Effector memory CD8-positive, alpha-beta T cell (primary cell): Measurements from ENCODE around the gene LAMA2.

Source experiments
- ATAC-seq: fragments of 150-1000 bp; cut with Tn5 transposase; replicated peaks from 2 replicates; pipeline ENCODE4 v1.10.0; 2021; ENCODE audit warnings: mild to moderate bottlenecking, moderate library complexity
- DNase-seq, 3 experiments: peaks; one replicate each; pipeline ENCODE4 v3.0.0; 2021
- H3K27ac Mint-ChIP-seq, 2 donors: one replicate each; pipeline ENCODE4 v1.8.0; 2022; ENCODE audit warnings: mild to moderate bottlenecking in 2 of 2, mixed read lengths in 2 of 2, moderate library complexity in 2 of 2
- H3K27me3 Mint-ChIP-seq, 2 donors: one replicate each; pipeline ENCODE4 v1.8.0; 2022; ENCODE audit warnings: mixed read lengths in 2 of 2
- H3K36me3 Mint-ChIP-seq: one replicate; pipeline ENCODE4 v1.8.0; 2022; ENCODE audit warnings: mild to moderate bottlenecking, moderate library complexity, mixed read lengths; ENCODE audit not compliant: insufficient read depth
- H3K4me1 Mint-ChIP-seq, 2 donors: one replicate each; pipeline ENCODE4 v1.8.0; 2022; ENCODE audit warnings: low read depth in 2 of 2, mixed read lengths in 2 of 2
- H3K4me3 Mint-ChIP-seq, 2 donors: one replicate each; pipeline ENCODE4 v1.8.0; 2022; ENCODE audit warnings: mild to moderate bottlenecking in 2 of 2, mixed read lengths in 2 of 2, moderate library complexity in 2 of 2
- H3K9me3 Mint-ChIP-seq, 2 donors: one replicate each; pipeline ENCODE4 v1.8.0; 2022; ENCODE audit warnings: mixed read lengths in 2 of 2

Gene LAMA2

GRCh38 chr6:129252377-129253071 lies 369.6 kb downstream of the LAMA2 start:
- DNase-seq = no peak
- peaks cover 20 to 49% of the 10 kb centered on the region in 2 donors for H3K27me3 Mint-ChIP-seq
- no peaks in the 10 kb centered on the region for H3K9me3 Mint-ChIP-seq

GRCh38 chr6:129253242-129253641 lies 370.3 kb downstream of the LAMA2 start:
- Mint-ChIP-seq H3K36me3 (no peaks in the 10 kb centered on the region), H3K9me3 (no peaks in the 10 kb centered on the region), H3K27me3 (peaks cover 20 to 49% of the 10 kb centered on the region in 2 donors), H3K4me1 (peaks cover 0 to 1% of the 10 kb centered on the region in 2 donors), H3K27ac (no peak overlapping the region), H3K4me3 (no peak overlapping the region)
- DNase-seq (no peak), ATAC-seq (no peak)

More at GRCh38 chr6:129252377-129253071, 369.6 kb downstream of the LAMA2 start:
- no peak overlapping the region for H3K27ac Mint-ChIP-seq
- no peaks in the 10 kb centered on the region for H3K36me3 Mint-ChIP-seq
- no peak for ATAC-seq
- H3K4me3 Mint-ChIP-seq = no peak overlapping the region
- peaks cover 0 to 1% of the 10 kb centered on the region in 2 donors for H3K4me1 Mint-ChIP-seq

GRCh38 chr6:129253727-129254126 lies 370.8 kb downstream of the LAMA2 start:
- Mint-ChIP-seq H3K27me3 (peaks cover 20 to 49% of the 10 kb centered on the region in 2 donors), H3K9me3 (no peaks in the 10 kb centered on the region), H3K36me3 (no peaks in the 10 kb centered on the region), H3K4me1 (peaks cover 0 to 1% of the 10 kb centered on the region in 2 donors), H3K4me3 (no peak overlapping the region), H3K27ac (no peak overlapping the region)
- DNase-seq = no peak
- no peak for ATAC-seq

GRCh38 chr6:129257196-129257595 lies 374.3 kb downstream of the LAMA2 start:
- no peak overlapping the region for H3K27ac Mint-ChIP-seq
- peaks cover 10 to 31% of the 10 kb centered on the region in 2 donors for H3K27me3 Mint-ChIP-seq
- ATAC-seq = no peak

GRCh38 chr6:129262661-129263060 lies 379.7 kb downstream of the LAMA2 start:
- H3K36me3 Mint-ChIP-seq = no peaks in the 10 kb centered on the region
- no peaks in the 10 kb centered on the region for H3K27me3 Mint-ChIP-seq
- no peak for ATAC-seq
- no peak overlapping the region for H3K4me3 Mint-ChIP-seq
- H3K9me3 Mint-ChIP-seq = no peaks in the 10 kb centered on the region
- no peaks in the 10 kb centered on the region for H3K4me1 Mint-ChIP-seq
- no peak overlapping the region for H3K27ac Mint-ChIP-seq
- no peak for DNase-seq

More at GRCh38 chr6:129257196-129257595, 374.3 kb downstream of the LAMA2 start:
- no peaks in the 10 kb centered on the region for H3K9me3 Mint-ChIP-seq
- no peaks in the 10 kb centered on the region for H3K4me1 Mint-ChIP-seq
- no peaks in the 10 kb centered on the region for H3K36me3 Mint-ChIP-seq
- no peak overlapping the region for H3K4me3 Mint-ChIP-seq
- DNase-seq = no peak

- Mint-ChIP-seq H3K4me3 (no peak overlapping the region), H3K27ac (no peak overlapping the region), H3K36me3 (no peaks in the 10 kb centered on the region), H3K9me3 (no peaks in the 10 kb centered on the region), H3K4me1 (no peaks in the 10 kb centered on the region), H3K27me3 (no peaks in the 10 kb centered on the region)
- ATAC-seq (no peak), DNase-seq (no peak)
Measured at GRCh38 chr6:129263176-129263575, 380.2 kb downstream of the LAMA2 start.

- Mint-ChIP-seq H3K4me3 (no peak overlapping the region), H3K9me3 (no peaks in the 10 kb centered on the region), H3K27me3 (no peaks in the 10 kb centered on the region), H3K4me1 (no peaks in the 10 kb centered on the region), H3K36me3 (no peaks in the 10 kb centered on the region), H3K27ac (no peak overlapping the region)
- ATAC-seq = no peak
- DNase-seq = no peak
Measured at GRCh38 chr6:129264480-129265045, 381.6 kb downstream of the LAMA2 start.

- H3K9me3 Mint-ChIP-seq = no peaks in the 10 kb centered on the region
- H3K4me1 Mint-ChIP-seq = no peaks in the 10 kb centered on the region
- no peak overlapping the region for H3K27ac Mint-ChIP-seq
- H3K27me3 Mint-ChIP-seq = no peaks in the 10 kb centered on the region
- no peak overlapping the region for H3K4me3 Mint-ChIP-seq
- no peaks in the 10 kb centered on the region for H3K36me3 Mint-ChIP-seq
- ATAC-seq = no peak
- DNase-seq = no peak
Measured at GRCh38 chr6:129267028-129267427, 384.1 kb downstream of the LAMA2 start.

- Mint-ChIP-seq H3K27ac (no peak overlapping the region), H3K4me1 (no peaks in the 10 kb centered on the region), H3K9me3 (no peaks in the 10 kb centered on the region), H3K36me3 (no peaks in the 10 kb centered on the region), H3K4me3 (no peak overlapping the region), H3K27me3 (no peaks in the 10 kb centered on the region)
- DNase-seq (no peak), ATAC-seq (no peak)
Measured at GRCh38 chr6:129269076-129269475, 386.1 kb downstream of the LAMA2 start.

- DNase-seq (no peak), ATAC-seq (no peak)
- H3K4me3 Mint-ChIP-seq = no peak overlapping the region
- H3K27me3 Mint-ChIP-seq = no peaks in the 10 kb centered on the region
- H3K4me1 Mint-ChIP-seq = no peaks in the 10 kb centered on the region
- H3K36me3 Mint-ChIP-seq = no peaks in the 10 kb centered on the region
- H3K9me3 Mint-ChIP-seq = no peaks in the 10 kb centered on the region
- no peak overlapping the region for H3K27ac Mint-ChIP-seq
Measured at GRCh38 chr6:129269891-129270290, 387.0 kb downstream of the LAMA2 start.

GRCh38 chr6:129270450-129270849 lies 387.5 kb downstream of the LAMA2 start:
- Mint-ChIP-seq H3K27ac (no peak overlapping the region), H3K9me3 (no peaks in the 10 kb centered on the region)

GRCh38 chr6:129273161-129273560 lies 390.2 kb downstream of the LAMA2 start:
- H3K27me3 Mint-ChIP-seq = peaks cover 0 to 5% of the 10 kb centered on the region in 2 donors
- H3K4me3 Mint-ChIP-seq = no peak overlapping the region
- no peaks in the 10 kb centered on the region for H3K4me1 Mint-ChIP-seq
- ATAC-seq = no peak
- H3K27ac Mint-ChIP-seq = no peak overlapping the region
- no peaks in the 10 kb centered on the region for H3K36me3 Mint-ChIP-seq
- no peaks in the 10 kb centered on the region for H3K9me3 Mint-ChIP-seq
- no peak for DNase-seq

More at GRCh38 chr6:129270450-129270849, 387.5 kb downstream of the LAMA2 start:
- ATAC-seq = no peak
- Mint-ChIP-seq H3K4me1 (no peaks in the 10 kb centered on the region), H3K27me3 (no peaks in the 10 kb centered on the region), H3K4me3 (no peak overlapping the region), H3K36me3 (no peaks in the 10 kb centered on the region)
- DNase-seq = no peak

GRCh38 chr6:129276461-129276860 lies 393.5 kb downstream of the LAMA2 start:
- H3K36me3 Mint-ChIP-seq = no peaks in the 10 kb centered on the region
- peaks cover 9 to 19% of the 10 kb centered on the region in 2 donors for H3K4me1 Mint-ChIP-seq
- peaks cover 0 to 5% of the 10 kb centered on the region in 2 donors for H3K27me3 Mint-ChIP-seq
- ATAC-seq (no peak), DNase-seq (no peak)
- H3K27ac Mint-ChIP-seq = no peak overlapping the region
- H3K9me3 Mint-ChIP-seq = no peaks in the 10 kb centered on the region
- no peak overlapping the region for H3K4me3 Mint-ChIP-seq

GRCh38 chr6:129276986-129277385 lies 394.0 kb downstream of the LAMA2 start:
- H3K27me3 Mint-ChIP-seq = peaks cover 0 to 5% of the 10 kb centered on the region in 2 donors
- no peak overlapping the region for H3K4me3 Mint-ChIP-seq
- ATAC-seq (no peak), DNase-seq (no peak)
- no peaks in the 10 kb centered on the region for H3K9me3 Mint-ChIP-seq
- no peak overlapping the region for H3K27ac Mint-ChIP-seq
- no peaks in the 10 kb centered on the region for H3K36me3 Mint-ChIP-seq
- peaks cover 9 to 23% of the 10 kb centered on the region in 2 donors for H3K4me1 Mint-ChIP-seq
